K562 (cell line): ENCODE data around the gene EIF4E. TPM values are rescaled to one million over a fixed set of nuclear protein-coding genes. Genes with fewer than 3 reads are reported as not detected.
"Not testable (repeated sequence)": the region's sequence is repeated elsewhere in the genome, so short reads cannot be mapped to it uniquely, and the experiment has no call there.

Experiments
- ATAC-seq: fragments of 200-7000 bp; cut with Tn5 transposase; 3 replicates; pipeline ENCODE4 v1.9.1; 2020; ENCODE audit warnings: moderate library complexity
- BruUV-seq: library from RNA; stranded (reverse); fragments of 400-500 nt; replicated peaks from 2 replicates; lab custom pipeline; 2021; lab: Mats Ljungman, UMichigan
- CTCF ChIA-PET: fragments of 300-600 bp; formaldehyde crosslinking; extraction: SDS; loops from one replicate; lab custom pipeline; 2021; ENCODE audit warnings: low intra/inter-chr PET ratio; lab: Yijun Ruan, JAX
- POLR2A ChIA-PET: fragments of 300-600, 350-650 bp; sonication (Branson Sonifier 250); formaldehyde crosslinking; extraction: SDS; loops from one replicate; lab custom pipeline; 2021; ENCODE audit warnings: antibody characterized with exemption, inconsistent platforms; lab: Yijun Ruan, JAX
- DNase-seq, 4 experiments: peaks; one replicate each; pipeline versions ENCODE4 v3.0.0 to v3.0.0-alpha.2; 2011 to 2018; ENCODE audit warnings: low spot score in 3 of 4, mixed read lengths in 3 of 4; ENCODE audit errors: extremely low read depth in 1 of 4
- FAIRE-seq: peaks from 2 replicates; lab custom pipeline; 2011; peaks lifted over from hg19 to GRCh38; lab: Jason Lieb, UNC
- H2AFZ ChIP-seq: 2 replicates; pipeline ENCODE4 v1.6.0; 2011; ENCODE audit warnings: low read depth, low read length, control low read depth, inconsistent platforms
- H3K27ac ChIP-seq: fragments of 200-600 bp; 3 replicates; pipeline ENCODE4 v1.8.0; 2011; ENCODE audit warnings: low read depth, mild to moderate bottlenecking, control low read depth, inconsistent platforms, low read length, moderate library complexity, mixed read lengths; ENCODE audit errors: extremely low read depth
- H3K27me3 ChIP-seq, 2 experiments: fragments of 300-600 bp in 1 of 2; 2 replicates in 1 of 2; 3 replicates in 1 of 2; pipeline versions ENCODE4 v1.6.0 to v1.8.0; 2011; ENCODE audit warnings: inconsistent platforms in 2 of 2, low read length in 2 of 2, mild to moderate bottlenecking in 1 of 2, mixed read lengths in 1 of 2, moderate library complexity in 1 of 2; ENCODE audit not compliant: control insufficient read depth in 2 of 2, insufficient read depth in 2 of 2
- H3K36me3 ChIP-seq: fragments of 300-600 bp; 3 replicates; pipeline ENCODE4 v1.8.0; 2011; ENCODE audit warnings: mild to moderate bottlenecking, low read length, inconsistent platforms; ENCODE audit not compliant: control insufficient read depth, insufficient read depth
- H3K4me1 ChIP-seq, 2 experiments: fragments of 200-600 bp in 1 of 2; replicated peaks in 1 of 2; 2 replicates in 1 of 2; 3 replicates in 1 of 2; pipeline versions ENCODE4 v1.5.1 to v1.8.0; 2011; ENCODE audit warnings: inconsistent platforms in 2 of 2, low read length in 2 of 2, mild to moderate bottlenecking in 1 of 2, mixed read lengths in 1 of 2, moderate library complexity in 1 of 2; ENCODE audit not compliant: control insufficient read depth in 2 of 2, insufficient read depth in 2 of 2
- H3K4me2 ChIP-seq: 2 replicates; pipeline ENCODE4 v1.6.1; 2011; ENCODE audit warnings: low read length, control low read depth, inconsistent platforms, mixed read lengths; ENCODE audit not compliant: insufficient read depth
- H3K4me3 ChIP-seq: fragments of 200-600 bp; sonication (generic), shearing (Covaris generic); 2 replicates; pipeline ENCODE4 v1.5.1; 2016; ENCODE audit warnings: control low read depth, inconsistent platforms
- H3K79me2 ChIP-seq: fragments of 200-600 bp; 3 replicates; pipeline ENCODE4 v1.8.0; 2011; ENCODE audit warnings: low read length, inconsistent platforms; ENCODE audit not compliant: control insufficient read depth, insufficient read depth
- H3K9ac ChIP-seq, 2 experiments: 2 replicates each; pipeline versions ENCODE4 v1.6.0 to v1.6.1; 2011; ENCODE audit warnings: low read depth in 2 of 2, low read length in 2 of 2, control low read depth in 1 of 2, inconsistent platforms in 1 of 2, mild to moderate bottlenecking in 1 of 2, mixed read lengths in 1 of 2; ENCODE audit not compliant: insufficient read depth in 1 of 2
- H3K9me1 ChIP-seq: one replicate; pipeline ENCODE4 v1.6.0; 2011; ENCODE audit warnings: inconsistent platforms, mild to moderate bottlenecking, low read length, moderate library complexity; ENCODE audit not compliant: control insufficient read depth, insufficient read depth
- H3K9me3 ChIP-seq: replicated peaks from 2 replicates; pipeline ENCODE4 v1.5.1; 2011; ENCODE audit warnings: low read depth, low read length, inconsistent platforms; ENCODE audit not compliant: control insufficient read depth, insufficient read depth
- H4K20me1 ChIP-seq: replicated peaks from 2 replicates; pipeline ENCODE4 v1.6.1; 2011; ENCODE audit warnings: low read length, inconsistent platforms, mixed read lengths; ENCODE audit not compliant: control insufficient read depth, insufficient read depth
- NCOA1 ChIP-seq: fragments of 450-650 bp; IDR thresholded peaks from 2 replicates; pipeline ENCODE4 v1.6.1; 2016; ENCODE audit warnings: low read depth
- WGBS: fragments of 100-300 bp; shearing (Covaris generic); methylation state at CpG from one replicate; pipeline ENCODE4 v1.1.6; 2016; ENCODE audit warnings: low coverage, mixed read lengths; ENCODE audit not compliant: insufficient coverage; ENCODE audit errors: missing lambda C conversion rate; 5-methylcytosine and 5-hydroxymethylcytosine counted together
- in situ Hi-C: fragments of 300-500 bp; cut with MboI; formaldehyde crosslinking; loops from 4 replicates; pipeline ENCODE4 v1.15.0; 2018; ENCODE audit warnings: inconsistent platforms, mixed read lengths
- intact Hi-C: fragments of 100-400 bp; cut with micrococcal nuclease; formaldehyde crosslinking; loops from 2 replicates; pipeline ENCODE4 v1.14.2; 2022
- polyA plus RNA-seq, 8 experiments: library from polyadenylated mRNA; depleted of rRNA in 4 of 8; stranded (reverse) in 5 of 8; unstranded in 3 of 8; fragments of >200 nt; fragmentation: Nextera tagmentation in 2 of 8; fragmentation: Illumina TruSeq in 1 of 8; extraction: Ambion mirVana in 2 of 8; extraction: Trizol in 1 of 8; gene quantifications; 2 replicates each; pipeline versions ENCODE4 v1.2.1 to v1.2.3, GENCODE V29; 2011 to 2014; ENCODE audit warnings: inconsistent platforms in 1 of 8, missing spikeins in 1 of 8
- total RNA-seq, 7 experiments: library from RNA; depleted of rRNA in 6 of 7; stranded (reverse); fragments of >200 nt in 6 of 7; fragmentation: Illumina TruSeq in 2 of 7; extraction: Trizol in 2 of 7; gene quantifications; 2 replicates each; pipeline versions ENCODE4 v1.2.1 to v1.2.3, GENCODE V29; 2011 to 2021; ENCODE audit warnings: low replicate concordance in 1 of 7
- TF ChIP-seq, protein P1 (sequence below): fragments of 150-350 bp; conservative IDR thresholded peaks from 2 replicates; pipeline ENCODE4 v1.6.1; 2014; ENCODE audit warnings: low read length

The EIF4E gene
- total and polyA plus RNA-seq, 9 of the 15 experiments (the other 6 are each of a cell fraction or from before 2014, with no cell fraction given), result 164 to 489 (median 179) TPM

DNA sequence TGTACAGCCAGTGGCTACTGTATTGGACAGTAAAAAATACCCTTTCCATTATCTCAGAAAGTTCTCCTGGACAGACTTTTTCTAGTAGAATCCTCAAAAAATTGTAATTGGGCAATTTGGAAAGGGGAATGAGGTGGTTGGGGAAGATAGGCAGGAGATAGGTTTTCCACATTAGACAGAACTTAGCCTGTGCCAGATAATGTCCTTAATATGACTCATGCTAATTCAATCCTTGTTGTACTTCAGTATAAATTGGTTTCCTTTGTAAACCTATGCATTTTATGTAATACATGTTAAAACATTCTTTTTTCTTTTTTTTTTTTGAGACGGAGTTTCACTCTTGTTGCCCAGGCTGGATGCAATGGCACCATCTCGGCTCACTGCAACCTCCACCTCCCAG lies 8.9 kb downstream of the EIF4E start (continued):
- TF ChIP-seq, protein P1, sequence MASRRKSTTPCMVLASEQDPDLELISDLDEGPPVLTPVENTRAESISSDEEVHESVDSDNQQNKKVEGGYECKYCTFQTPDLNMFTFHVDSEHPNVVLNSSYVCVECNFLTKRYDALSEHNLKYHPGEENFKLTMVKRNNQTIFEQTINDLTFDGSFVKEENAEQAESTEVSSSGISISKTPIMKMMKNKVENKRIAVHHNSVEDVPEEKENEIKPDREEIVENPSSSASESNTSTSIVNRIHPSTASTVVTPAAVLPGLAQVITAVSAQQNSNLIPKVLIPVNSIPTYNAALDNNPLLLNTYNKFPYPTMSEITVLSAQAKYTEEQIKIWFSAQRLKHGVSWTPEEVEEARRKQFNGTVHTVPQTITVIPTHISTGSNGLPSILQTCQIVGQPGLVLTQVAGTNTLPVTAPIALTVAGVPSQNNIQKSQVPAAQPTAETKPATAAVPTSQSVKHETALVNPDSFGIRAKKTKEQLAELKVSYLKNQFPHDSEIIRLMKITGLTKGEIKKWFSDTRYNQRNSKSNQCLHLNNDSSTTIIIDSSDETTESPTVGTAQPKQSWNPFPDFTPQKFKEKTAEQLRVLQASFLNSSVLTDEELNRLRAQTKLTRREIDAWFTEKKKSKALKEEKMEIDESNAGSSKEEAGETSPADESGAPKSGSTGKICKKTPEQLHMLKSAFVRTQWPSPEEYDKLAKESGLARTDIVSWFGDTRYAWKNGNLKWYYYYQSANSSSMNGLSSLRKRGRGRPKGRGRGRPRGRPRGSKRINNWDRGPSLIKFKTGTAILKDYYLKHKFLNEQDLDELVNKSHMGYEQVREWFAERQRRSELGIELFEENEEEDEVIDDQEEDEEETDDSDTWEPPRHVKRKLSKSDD, result no peak
- TF ChIP-seq NCOA1, result no peak

DNA sequence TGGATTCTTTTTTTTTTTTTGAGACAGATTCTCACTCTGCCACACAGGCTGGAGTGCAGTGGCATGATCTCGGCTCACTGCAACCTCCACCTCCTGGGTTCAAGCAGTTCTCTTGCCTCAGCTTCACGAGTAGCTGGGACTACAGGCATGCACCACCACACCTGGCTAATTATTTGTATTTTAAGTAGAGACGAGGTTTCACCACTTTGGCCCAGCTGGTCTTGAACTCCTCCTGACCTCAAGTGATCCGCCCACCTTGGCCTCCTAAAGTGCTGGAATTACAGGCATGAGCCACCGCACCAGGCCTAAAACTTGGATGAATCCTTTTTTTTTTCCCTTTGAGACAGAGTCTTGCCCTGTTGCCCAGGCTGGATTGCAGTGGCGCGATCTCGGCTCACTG lies 18.2 kb downstream of the EIF4E start:
- H3K9ac ChIP-seq, BruUV-seq, H3K27ac ChIP-seq, ATAC-seq, H2AFZ ChIP-seq, CTCF ChIA-PET, H4K20me1 ChIP-seq, H3K27me3 ChIP-seq, H3K4me1 ChIP-seq, DNase-seq, H3K9me3 ChIP-seq, H3K4me3 ChIP-seq, intact Hi-C loops, in situ Hi-C loops, FAIRE-seq, H3K9me1 ChIP-seq, H3K4me2 ChIP-seq: not testable (repeated sequence)
- 73% methylated on average over 8 of the region's 8 CpGs for WGBS
- H3K36me3 ChIP-seq, result peaks cover 32% of the 10 kb centered on the region
- POLR2A ChIA-PET, result interaction anchor here (0.6 to 1.1 kb wide), 3 partner anchors 18 to 178 kb away, joined by 3 to 5 read pairs (median 3); partner anchors contain the start of genes ADH5 and EIF4E
- peaks cover 98% of the 10 kb centered on the region for H3K79me2 ChIP-seq
